WTC11 (cell line): ENCODE results near the gene TTLL11.

Experiments
- CTCF ChIP-seq: fragments of 200-600 bp; IDR thresholded peaks from 2 replicates; pipeline ENCODE4 v1.8.0; 2022; ENCODE audit warnings: antibody characterized with exemption
- FOXJ3 ChIP-seq: sonication (generic); formaldehyde crosslinking; IDR thresholded peaks from 2 replicates; pipeline ENCODE4 v1.9.0; 2021; ENCODE audit warnings: missing genetic modification reagents, mild to moderate bottlenecking, borderline replicate concordance
- HMGXB4 ChIP-seq: sonication (generic); formaldehyde crosslinking; IDR thresholded peaks from 2 replicates; pipeline ENCODE4 v1.8.1; 2023; ENCODE audit warnings: mild to moderate bottlenecking, moderate library complexity, missing genetic modification reagents
- MAX ChIP-seq: sonication (generic); formaldehyde crosslinking; IDR thresholded peaks from 2 replicates; pipeline ENCODE4 v1.8.0; 2022; ENCODE audit warnings: mild to moderate bottlenecking, missing genetic modification reagents

GRCh38 chr9:121956808-121957207 lies 136.3 kb downstream of the TTLL11 start:
- no peak for TF ChIP-seq HMGXB4
- no peak for TF ChIP-seq MAX
- no peak for TF ChIP-seq CTCF
- no peak for TF ChIP-seq FOXJ3 (CRISPR knock-in tag)
